Caki2 (cell line): ENCODE results near the gene ZNF418. TPM values are rescaled to one million over a fixed set of nuclear protein-coding genes. Genes with fewer than 3 reads are reported as not detected.
"Not testable (repeated sequence)": the region's sequence is repeated elsewhere in the genome, so short reads cannot be mapped to it uniquely, and the experiment has no call there.

Experiments
- DNase-seq: peaks from one replicate; pipeline ENCODE4 v3.0.0-alpha.2; 2015; ENCODE audit warnings: low read depth
- in situ Hi-C: cut with HindIII; loops from 2 replicates; pipeline ENCODE4 v1.10.0; 2016; ENCODE audit warnings: low sequenced_read_pairs, low pct_unique_long_range_greater_than_20kb, mixed read lengths
- total RNA-seq: library from RNA; depleted of rRNA; stranded (reverse); fragments of >200 nt; shearing (Covaris generic); gene quantifications from 2 replicates; pipeline ENCODE4 v1.2.3, GENCODE V29; 2014; ENCODE audit warnings: low replicate concordance; rRNA removed

The ZNF418 gene
- not detected in 2 replicates for total RNA-seq

DNA sequence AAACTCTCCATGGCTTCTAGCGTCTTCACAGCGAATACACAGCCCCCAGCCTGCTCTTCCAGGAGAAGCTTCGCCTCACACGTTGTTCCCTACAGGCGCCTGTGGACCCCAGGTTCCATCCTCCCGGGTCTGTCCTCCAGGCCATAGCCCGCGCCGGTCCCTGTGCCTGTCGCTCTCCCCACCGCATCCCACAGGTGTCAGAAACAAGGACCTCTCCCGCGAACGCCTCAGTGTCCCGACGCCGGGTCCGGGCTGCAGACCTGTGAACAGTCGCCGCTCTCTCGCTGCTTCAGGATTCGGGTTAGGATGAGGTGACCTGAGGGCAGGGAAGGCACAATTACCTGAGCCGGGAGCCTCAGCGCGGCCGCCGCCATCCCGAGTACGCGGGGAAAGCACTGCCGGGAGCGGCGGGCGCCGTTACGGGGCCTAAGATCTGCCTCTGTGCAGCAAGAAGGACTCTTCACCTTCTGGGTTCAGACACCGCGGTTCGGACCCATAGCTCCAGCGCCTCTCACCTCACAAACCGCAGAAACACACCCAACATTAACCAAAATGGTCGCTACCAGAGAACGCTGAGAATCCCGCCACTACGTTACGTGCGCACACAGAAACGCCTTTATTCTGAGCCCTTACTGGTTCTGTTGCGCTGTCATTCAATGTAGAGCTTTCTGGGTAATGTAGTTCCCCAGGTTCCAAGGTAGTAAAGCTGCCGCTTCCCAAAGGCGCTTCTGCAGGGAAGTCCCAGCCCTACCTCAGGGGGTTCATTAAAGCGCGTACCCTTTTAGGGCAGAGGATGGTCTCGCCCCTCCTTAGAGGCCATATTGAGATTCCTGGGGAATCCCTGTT is at the start of gene ZNF418:
Gene ZNF418, minus strand, starts transcription at position 583 of the 846 bp plus-strand sequence. CDS start 1,580 bp downstream, outside the sequence.
- in situ Hi-C loops, result no loop called here
- no peak for DNase-seq

DNA sequence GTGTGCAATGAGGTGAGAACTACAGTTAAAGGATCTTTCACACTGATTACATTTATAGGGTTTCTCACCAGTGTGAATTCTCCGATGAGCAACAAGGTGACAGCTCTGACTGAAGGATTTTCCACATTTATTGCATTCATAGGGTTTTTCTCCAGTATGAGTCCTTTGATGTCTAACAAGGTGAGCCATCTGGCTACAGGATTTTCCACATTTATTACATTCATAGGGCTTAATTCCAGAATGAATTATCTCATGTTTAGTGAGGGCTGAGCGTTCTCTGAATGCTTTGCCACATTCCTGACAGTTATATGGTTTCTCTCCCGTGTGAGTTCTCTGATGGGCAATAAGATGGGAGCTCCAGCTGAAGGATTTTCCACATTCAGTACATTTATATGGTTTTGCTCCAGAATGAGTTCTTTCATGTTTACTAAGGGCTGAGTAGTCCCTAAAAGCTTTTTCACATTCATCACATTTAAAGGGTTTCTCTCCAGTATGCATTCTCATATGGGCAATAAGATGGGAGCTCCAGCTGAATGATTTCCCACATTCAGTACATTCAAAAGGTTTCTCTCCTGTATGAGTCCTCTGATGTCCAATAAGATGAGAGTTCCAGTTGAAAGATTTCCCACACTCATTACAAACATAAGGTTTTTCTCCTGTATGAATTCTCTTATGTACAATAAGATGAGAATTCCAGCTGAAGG is 43.5 kb upstream of the ZNF418 start:
- in situ Hi-C loops, result no loop called here
- peak; percentile 45 for DNase-seq

DNA sequence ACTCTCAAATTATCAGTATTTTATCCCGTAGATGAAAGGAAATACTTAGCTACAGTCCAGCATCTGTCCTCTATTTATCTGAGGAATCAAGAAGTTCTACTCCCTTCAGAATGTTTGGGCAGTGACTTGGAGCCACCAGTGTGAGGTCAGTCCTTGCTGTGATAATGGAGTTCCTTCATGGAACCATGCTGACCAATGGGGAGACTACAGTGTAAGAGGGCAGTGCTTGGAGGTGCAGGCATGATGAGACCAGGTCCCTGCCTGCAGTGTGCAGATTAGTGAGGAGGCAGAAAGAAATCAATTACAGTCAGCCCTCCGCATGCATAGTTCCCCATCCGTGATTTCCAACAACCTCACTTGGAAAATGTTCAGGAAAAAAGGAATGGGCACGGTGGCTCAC is 39.2 kb upstream of the ZNF418 start, which contains the start of gene C19orf18:
Gene C19orf18, minus strand, starts transcription at position 101 of the 400 bp plus-strand sequence. CDS start 102 bp downstream, outside the sequence.
- DNase-seq, result no peak
- in situ Hi-C loops, result no loop called here

DNA sequence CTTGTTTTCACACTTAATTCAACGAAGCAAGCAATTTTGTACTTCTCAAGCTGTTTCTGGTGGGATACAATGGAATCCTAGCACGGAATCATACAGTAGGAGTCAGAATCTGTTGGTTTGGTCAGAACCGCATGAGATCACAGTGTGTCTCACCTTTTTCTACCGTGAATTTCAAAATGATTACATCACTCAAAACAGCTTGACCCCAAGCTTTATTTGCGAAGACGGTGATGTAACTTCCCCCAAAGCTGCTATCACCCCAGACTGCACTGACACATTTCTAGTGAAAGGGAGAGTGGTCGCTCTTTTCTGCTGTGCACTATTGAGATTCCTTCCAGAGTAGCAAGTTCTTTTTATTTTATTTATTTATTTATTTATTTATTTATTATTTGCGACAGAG is 29.6 kb upstream of the ZNF418 start:
- DNase-seq, result no peak
- in situ Hi-C loops, result no loop called here

DNA sequence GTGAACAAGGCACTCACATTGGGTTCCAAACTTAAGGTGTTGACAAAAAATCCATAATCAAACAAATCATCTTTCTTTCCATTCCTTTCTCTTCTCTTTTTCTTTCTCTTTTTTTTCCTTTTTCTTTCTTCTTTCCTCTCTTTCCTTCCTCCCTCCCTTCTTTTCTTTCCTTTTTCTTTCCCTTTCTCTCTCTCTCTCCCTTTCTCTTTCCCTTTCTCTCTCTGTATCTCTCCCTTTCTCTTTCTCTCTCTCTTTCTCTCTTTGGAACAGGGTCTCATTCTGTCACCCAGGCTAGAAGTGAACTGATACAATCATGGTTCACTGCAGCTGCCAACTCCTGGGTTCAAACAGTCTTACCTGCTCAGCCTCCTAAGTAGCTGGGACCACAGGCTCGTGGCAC is 26.6 kb upstream of the ZNF418 start:
- in situ Hi-C loops, result no loop called here
- DNase-seq, result no peak

DNA sequence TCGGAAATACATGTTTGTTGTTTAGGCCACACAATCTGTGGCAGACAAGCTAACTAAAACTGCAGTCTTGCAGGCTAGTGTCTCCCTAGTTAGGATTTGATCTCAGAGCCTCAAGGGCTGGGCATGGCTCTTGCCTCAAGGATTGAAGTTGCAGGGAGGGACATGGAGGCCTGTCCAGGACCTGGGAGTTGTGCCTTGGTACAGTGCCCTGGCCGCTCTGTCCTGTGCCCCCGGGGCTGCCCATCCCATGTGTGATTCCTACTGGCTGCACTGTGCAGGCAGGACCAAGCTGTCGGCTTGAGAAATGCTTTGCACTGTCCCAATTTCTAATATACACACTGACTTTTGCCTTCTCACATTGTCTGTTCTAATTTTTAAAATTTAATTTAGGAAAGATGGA is 19.8 kb upstream of the ZNF418 start:
- in situ Hi-C loops, result no loop called here
- no peak for DNase-seq

DNA sequence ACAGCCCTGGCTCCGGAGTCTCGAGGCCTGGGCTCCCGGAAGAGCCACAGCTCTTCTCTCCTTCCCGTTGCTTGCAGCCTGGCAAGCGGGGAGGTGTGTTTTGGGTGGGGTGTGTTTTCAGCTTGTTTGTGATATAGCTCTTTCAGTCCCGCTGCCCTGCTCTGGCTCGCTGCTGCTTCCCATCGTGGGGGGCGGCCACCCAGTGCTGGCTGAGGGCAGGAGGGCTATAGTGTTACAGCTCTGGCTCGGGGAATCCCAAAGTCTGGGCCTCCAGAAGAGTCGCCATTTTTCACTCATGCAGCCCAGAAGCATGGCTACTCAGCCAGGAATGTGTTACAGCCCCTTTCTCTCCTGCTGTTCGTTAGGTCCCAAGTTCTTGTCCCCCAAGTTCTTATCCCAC is 14.5 kb upstream of the ZNF418 start:
- DNase-seq, result no peak
- in situ Hi-C loops, result no loop called here

DNA sequence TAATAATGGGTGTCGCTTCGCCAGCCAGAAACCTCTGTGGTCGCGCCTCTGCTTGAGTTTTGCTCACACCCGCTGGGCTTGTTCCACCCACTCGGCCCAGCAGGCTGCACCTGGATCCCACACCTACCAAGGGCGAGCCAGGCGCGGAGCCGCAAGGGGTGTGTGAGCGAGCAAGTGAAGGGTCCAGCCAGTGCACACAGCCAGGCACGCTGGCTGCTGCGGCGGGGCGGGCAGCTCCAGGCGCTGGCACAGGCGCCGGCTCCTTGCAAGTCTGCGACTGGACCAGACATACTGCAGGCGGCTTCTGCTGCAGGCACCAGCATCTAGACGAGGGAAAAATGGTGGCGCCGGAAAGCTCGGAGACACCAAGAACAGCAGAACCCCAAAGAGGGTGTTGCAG is 14.1 kb upstream of the ZNF418 start:
- no peak for DNase-seq
- in situ Hi-C loops, result no loop called here

DNA sequence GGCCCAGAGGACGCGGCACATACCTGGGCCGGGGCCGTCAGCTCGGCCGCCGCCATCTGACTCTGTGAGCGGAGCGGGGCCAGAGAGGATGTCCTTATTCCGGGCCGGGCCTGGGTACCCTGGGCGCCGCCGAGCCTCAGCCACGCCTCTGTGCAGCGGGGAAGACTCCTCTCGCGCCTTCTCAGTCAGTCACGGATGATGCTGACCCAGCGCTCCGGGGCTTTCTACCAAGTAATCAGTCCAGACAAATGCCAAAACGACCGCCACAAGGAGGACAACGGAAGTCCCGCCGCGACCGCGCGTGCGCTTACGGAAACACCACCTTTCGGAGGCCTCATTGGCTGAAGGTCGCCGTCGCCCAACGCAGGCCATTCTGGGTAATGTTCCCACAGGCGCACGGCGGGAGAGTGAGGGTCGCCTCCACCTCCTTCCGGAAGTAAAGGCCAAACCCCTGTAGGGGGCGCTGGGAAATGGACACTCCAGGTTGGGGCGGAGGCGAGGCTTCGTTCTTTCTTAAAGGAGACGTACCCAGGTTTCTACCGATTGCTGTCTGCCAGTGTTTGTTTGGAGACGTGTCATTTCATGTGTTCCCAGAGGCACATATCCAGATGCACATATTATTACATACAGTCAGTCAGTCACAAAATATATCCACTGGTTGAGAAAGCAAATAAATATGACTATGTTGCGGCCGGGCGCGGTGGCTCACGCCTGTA is 12.4 kb upstream of the ZNF418 start, which contains the start of gene ZNF256:
Gene ZNF256, minus strand, starts transcription at position 288 of the 716 bp plus-strand sequence. Its CDS starts 232 bp downstream, at position 56.
- in situ Hi-C loops, result no loop called here
- peak; percentile 97 for DNase-seq

DNA sequence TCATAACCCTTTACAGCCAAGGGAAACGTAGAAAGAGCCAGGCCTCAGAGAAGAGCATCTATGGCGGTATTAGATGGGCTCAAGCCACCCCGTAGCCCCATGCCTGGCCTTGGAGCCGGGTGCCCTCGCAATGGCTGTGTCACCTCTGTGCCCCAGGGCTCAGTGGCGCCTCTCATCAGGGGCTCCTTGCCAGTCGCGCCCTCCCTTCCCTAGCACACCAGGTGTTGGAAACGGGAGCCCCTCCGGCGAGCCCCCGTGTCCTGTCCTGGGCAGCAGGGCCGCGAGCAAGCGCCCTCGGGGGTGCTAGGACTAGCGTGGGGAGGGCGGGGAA is 11.9 kb upstream of the ZNF418 start:
- DNase-seq, result no peak
- in situ Hi-C loops, result no loop called here

DNA sequence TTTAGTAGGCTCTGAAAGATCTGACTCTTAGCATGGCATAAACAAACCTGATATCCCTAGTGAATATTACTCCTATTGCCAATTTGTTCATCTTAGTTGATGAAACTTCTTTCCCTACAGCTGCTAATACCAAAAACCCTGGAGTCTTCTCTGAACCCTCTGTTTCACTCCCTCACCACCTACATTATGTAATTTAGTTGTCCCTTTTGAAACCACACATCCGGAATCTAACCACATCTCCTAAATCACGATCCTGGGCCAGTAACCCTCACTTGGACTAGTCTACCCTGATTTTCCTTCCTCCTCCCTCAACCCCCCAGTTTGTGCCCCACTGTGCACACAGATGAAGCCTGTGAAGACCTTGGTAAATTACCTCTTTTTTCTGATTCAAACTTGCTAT is 11.1 kb upstream of the ZNF418 start:
- in situ Hi-C loops, result no loop called here
- no peak for DNase-seq

DNA sequence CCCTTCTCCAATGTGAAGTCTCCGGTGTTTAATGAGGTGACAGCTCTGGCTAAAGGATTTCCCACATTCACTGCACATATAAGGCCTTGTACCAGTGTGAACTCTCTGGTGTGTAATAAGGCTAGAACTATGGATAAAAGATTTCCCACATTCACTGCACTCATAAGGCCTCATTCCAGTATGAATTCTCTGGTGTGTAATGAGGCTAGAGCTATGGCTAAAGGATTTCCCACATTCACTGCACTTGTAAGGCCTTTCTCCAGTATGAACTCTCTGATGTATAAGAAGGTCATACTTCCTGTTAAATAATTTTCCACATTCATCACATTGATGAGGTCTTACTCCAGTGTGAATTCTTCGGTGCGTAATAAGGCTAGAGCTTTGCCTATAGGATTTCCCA is 6.4 kb upstream of the ZNF418 start:
- no peak for DNase-seq
- in situ Hi-C loops, result no loop called here

DNA sequence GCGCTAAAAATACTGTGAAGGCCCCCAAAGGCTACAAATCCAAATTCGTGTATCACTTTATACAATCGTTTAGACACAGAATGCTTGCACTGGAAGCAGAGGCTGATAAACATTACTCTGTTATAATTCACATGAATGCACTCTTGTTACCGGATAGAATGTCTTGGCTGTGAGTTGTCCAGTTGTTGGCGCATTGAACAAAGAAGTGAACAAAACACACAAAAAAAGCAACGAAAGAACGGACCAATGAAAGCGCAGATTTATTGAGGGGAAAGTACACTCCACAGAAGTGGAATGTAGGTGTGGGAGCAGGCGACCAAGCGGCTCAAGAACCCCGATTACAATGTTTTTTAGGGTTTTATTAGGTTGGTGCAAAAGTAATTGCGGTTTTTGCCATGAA is 529 bp upstream of the ZNF418 start:
- in situ Hi-C loops, result no loop called here
- DNase-seq, result no peak

DNA sequence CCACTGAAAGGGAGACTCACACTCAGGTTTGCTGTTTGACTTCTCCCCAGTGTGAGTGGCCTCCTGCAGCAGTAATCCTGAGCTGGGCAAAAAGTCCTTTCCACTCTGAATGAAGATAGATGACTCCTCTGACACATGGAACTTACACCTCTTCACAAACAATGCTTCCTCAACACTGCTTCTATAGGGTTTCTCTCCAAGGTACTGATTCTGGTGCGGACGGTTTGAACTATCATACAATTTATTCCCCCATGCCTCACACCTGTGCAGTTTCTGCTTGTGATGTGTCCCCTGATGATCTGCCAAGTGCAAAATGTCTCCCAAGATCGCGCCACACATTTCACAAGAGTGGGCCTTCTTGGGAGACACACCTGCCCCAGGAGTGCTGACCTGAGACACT is 7.6 kb downstream of the ZNF418 start:
- in situ Hi-C loops, result no loop called here
- no peak for DNase-seq

DNA sequence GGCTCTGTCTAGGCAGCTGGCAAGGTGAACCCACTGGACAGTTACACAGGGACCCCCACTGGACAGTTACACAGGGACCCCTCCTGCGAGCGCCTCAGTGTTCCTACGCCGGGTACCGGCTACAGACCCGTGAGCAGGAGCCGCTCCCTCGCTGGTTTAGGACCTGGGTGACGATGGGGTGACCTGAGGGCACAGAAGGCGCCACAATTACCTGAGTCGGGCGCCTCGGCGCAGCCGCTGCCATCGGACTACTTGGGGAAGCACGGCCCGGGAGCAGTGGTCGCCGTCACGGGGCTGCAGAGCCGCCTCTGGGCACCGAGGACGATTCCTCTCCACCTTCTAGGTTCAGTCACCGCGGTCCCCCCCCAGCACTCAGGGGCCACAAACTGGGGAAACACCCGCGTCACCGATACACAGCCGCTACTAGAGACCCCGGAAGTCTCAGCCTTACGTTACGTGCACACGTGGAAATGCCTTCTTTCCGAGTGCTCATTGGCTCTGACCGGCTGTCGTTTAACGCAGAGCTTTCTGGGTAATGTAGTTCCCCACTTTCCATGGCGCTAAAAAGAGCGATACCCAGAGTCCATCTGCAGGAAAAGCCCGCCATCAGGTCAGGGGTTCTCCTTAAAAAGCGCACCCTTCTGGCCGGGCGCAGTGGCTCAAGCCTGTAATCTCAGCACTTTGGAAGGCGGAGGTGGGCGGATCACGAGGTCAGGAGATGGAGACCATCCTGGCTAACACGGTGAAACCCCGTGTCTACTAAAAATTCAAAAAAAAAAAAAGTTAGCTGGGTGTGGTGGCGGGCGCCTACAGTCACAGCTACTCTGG is 18.8 kb downstream of the ZNF418 start, which contains the start of gene ZNF417:
Gene ZNF417, minus strand, starts transcription at position 425 of the 828 bp plus-strand sequence. Its CDS starts 181 bp downstream, at position 244.
- in situ Hi-C loops, result not testable (repeated sequence)

DNA sequence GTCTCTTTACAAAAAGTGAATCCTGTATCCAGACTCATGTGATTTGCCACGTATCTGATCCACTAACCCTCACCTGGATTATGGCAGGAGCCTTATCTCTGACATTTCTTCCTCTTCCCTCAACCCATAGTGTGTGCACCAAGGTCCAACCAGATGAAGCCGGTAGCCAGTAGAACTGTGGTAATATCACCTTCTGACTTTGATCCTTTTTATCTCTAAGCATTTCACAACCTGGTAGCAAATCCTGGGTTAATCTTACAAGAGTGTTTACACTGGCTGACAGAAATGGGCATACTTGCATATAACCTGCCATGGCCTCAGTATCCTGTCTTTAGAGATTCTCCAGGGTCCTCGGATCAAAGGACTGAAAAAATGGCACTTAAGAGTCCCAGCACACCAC is 20.7 kb downstream of the ZNF418 start:
- in situ Hi-C loops, result no loop called here
- no peak for DNase-seq

More for the DNA sequence above, 18.8 kb downstream of the ZNF418 start, which contains the start of gene ZNF417:
- peak; percentile 96 for DNase-seq

DNA sequence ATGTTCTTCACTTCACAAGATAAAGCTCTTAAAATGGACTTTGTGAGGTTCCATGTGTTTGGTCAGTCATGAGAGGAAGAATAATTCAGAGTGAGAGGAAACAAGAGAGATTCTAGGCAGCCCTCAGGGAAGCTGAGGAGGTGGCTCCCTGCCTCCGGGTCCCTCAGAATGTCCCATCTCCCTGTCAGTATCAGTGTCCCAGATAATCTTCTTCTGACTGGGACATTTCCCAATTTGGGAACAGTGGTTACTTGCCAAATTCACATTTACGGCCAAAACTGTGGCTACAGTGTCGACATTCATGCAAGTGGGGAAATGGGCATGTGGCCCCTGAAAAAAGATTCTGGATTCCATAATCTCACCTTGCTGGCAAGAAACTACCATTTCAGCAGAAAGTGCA is 27.8 kb downstream of the ZNF418 start:
- DNase-seq, result no peak
- in situ Hi-C loops, result no loop called here

DNA sequence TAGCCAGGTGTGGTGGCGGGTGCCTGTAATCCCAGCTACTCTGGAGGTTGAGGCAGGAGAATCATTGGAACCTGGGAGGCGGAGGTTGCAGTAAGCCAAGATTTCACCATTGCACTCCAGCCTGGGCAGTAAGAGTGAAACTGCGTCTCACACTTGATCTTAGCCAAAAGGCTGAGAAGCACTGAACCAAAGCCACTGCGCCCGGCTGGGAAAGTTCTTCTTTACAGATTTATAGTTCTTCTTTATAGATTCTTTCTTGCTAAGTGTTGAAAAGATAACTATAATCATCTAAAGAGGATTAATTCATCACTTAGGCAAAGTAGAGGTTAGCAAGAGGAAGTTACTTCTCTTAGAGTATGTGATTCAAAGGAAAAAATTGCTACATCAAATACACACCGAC is 29.9 kb downstream of the ZNF418 start:
- in situ Hi-C loops, result no loop called here
- DNase-seq, result no peak
